ENCODE measurements around the gene OR6S1.
"Not testable (repeated sequence)": the region's sequence is repeated elsewhere in the genome, so short reads cannot be mapped to it uniquely, and the experiment has no call there.

OR6S1 gene

GRCh38 chr14:20623798-20624197 is 17.7 kb downstream of the OR6S1 start:
- H3K4me3 ChIP-seq (replicated peaks; ENCODE audit: low read depth, low read length): no peak overlapping the region
- no peak for TF ChIP-seq CTCF (IDR thresholded peaks at IDR 0.05; ENCODE audit: insufficient read depth, low read length, poor library complexity, severe bottlenecking)
- H3K27me3 ChIP-seq (replicated peaks; ENCODE audit: control insufficient read depth, insufficient read depth, low read length): no peaks in the 10 kb centered on the region
- no peak for DNase-seq (ENCODE audit: extremely low read depth, insufficient read length)
- no peaks in the 10 kb centered on the region for H3K36me3 ChIP-seq (ENCODE audit: control insufficient read depth, insufficient read depth, low read length)

GRCh38 chr14:20622816-20623291 is 18.6 kb downstream of the OR6S1 start:
- no peaks in the 10 kb centered on the region for H3K27me3 ChIP-seq (replicated peaks; ENCODE audit: control insufficient read depth, insufficient read depth, low read length)
- no peak overlapping the region for H3K4me3 ChIP-seq (replicated peaks; ENCODE audit: low read depth, low read length)
- DNase-seq (ENCODE audit: extremely low read depth, insufficient read length): peak; percentile 43
- TF ChIP-seq CTCF (IDR thresholded peaks at IDR 0.05; ENCODE audit: insufficient read depth, low read length, poor library complexity, severe bottlenecking): no peak
- no peaks in the 10 kb centered on the region for H3K36me3 ChIP-seq (ENCODE audit: control insufficient read depth, insufficient read depth, low read length)

- H3K36me3 ChIP-seq (ENCODE audit: control insufficient read depth, insufficient read depth, low read length): no peaks in the 10 kb centered on the region
- no peak for DNase-seq (ENCODE audit: extremely low read depth, insufficient read length)
- H3K4me3 ChIP-seq (replicated peaks; ENCODE audit: low read depth, low read length): no peak overlapping the region
- H3K27me3 ChIP-seq (replicated peaks; ENCODE audit: control insufficient read depth, insufficient read depth, low read length): no peaks in the 10 kb centered on the region
- TF ChIP-seq CTCF (IDR thresholded peaks at IDR 0.05; ENCODE audit: insufficient read depth, low read length, poor library complexity, severe bottlenecking): no peak
These were observed 20.6 kb downstream of the OR6S1 start for GRCh38 chr14:20620798-20621478.

- not testable (repeated sequence) for H3K4me3 ChIP-seq (replicated peaks; ENCODE audit: low read depth, low read length); H3K36me3 ChIP-seq (ENCODE audit: control insufficient read depth, insufficient read depth, low read length); DNase-seq (ENCODE audit: extremely low read depth, insufficient read length); H3K27me3 ChIP-seq (replicated peaks; ENCODE audit: control insufficient read depth, insufficient read depth, low read length)
These were observed 21.8 kb downstream of the OR6S1 start for GRCh38 chr14:20619688-20620087.

- DNase-seq (ENCODE audit: extremely low read depth, insufficient read length): no peak
- Histone ChIP-seq H3K27me3 (replicated peaks; ENCODE audit: control insufficient read depth, insufficient read depth, low read length) (no peaks in the 10 kb centered on the region), H3K4me3 (replicated peaks; ENCODE audit: low read depth, low read length) (no peak overlapping the region), H3K36me3 (ENCODE audit: control insufficient read depth, insufficient read depth, low read length) (no peaks in the 10 kb centered on the region)
- no peak for TF ChIP-seq CTCF (IDR thresholded peaks at IDR 0.05; ENCODE audit: insufficient read depth, low read length, poor library complexity, severe bottlenecking)
These were observed 23.2 kb downstream of the OR6S1 start for GRCh38 chr14:20618271-20618749.

GRCh38 chr14:20617138-20618003 is 24.1 kb downstream of the OR6S1 start:
- H3K4me3 ChIP-seq (replicated peaks; ENCODE audit: low read depth, low read length): no peak overlapping the region
- DNase-seq (ENCODE audit: extremely low read depth, insufficient read length): no peak
- no peaks in the 10 kb centered on the region for H3K27me3 ChIP-seq (replicated peaks; ENCODE audit: control insufficient read depth, insufficient read depth, low read length)
- TF ChIP-seq CTCF (IDR thresholded peaks at IDR 0.05; ENCODE audit: insufficient read depth, low read length, poor library complexity, severe bottlenecking): no peak
- no peaks in the 10 kb centered on the region for H3K36me3 ChIP-seq (ENCODE audit: control insufficient read depth, insufficient read depth, low read length)
